22Rv1 (cell line): ENCODE measurements around the gene B2M.

ENCODE experiments used
- H3K27ac ChIP-seq: fragments of 450-650 bp; 2 replicates; pipeline ENCODE4 v1.5.1; 2017
- CTCF ChIP-seq: fragments of 450-650 bp; IDR thresholded peaks from 2 replicates; pipeline ENCODE4 v1.5.1; 2017; ENCODE audit warnings: mild to moderate bottlenecking
- ZFX ChIP-seq: fragments of 450-650 bp; IDR thresholded peaks from 2 replicates; pipeline ENCODE4 v1.6.1; 2017; ENCODE audit warnings: antibody characterized with exemption, borderline replicate concordance

Gene B2M

GRCh38 chr15:44711096-44711742 is at the start of gene B2M, which contains the start of gene PATL2:
Gene B2M (plus strand): TSS chr15:44711517. CDS start chr15:44711547, 30 bp downstream.
Gene PATL2 (minus strand): TSS chr15:44711323. CDS start chr15:44676490, 34,833 bp downstream.
- TF ChIP-seq CTCF: peak; percentile 13; the same call in 1 of the 2 replicates
- TF ChIP-seq ZFX: no peak

GRCh38 chr15:44661576-44661975 is 49.7 kb upstream of the B2M start:
- no peak overlapping the region for H3K27ac ChIP-seq
- TF ChIP-seq ZFX (no peak), CTCF (no peak)

More at GRCh38 chr15:44711096-44711742, at the start of gene B2M, which contains the start of gene PATL2:
- H3K27ac ChIP-seq: peak within 1 kb of the TSS; percentile 76

GRCh38 chr15:44662478-44663409 is 48.6 kb upstream of the B2M start:
- H3K27ac ChIP-seq: peak overlapping the region; percentile 94
- no peak for TF ChIP-seq CTCF
- no peak for TF ChIP-seq ZFX

- peak within 1 kb of the TSS; percentile 94 for H3K27ac ChIP-seq
These were observed 47.7 kb upstream of the B2M start, which contains the start of gene SPG11 for GRCh38 chr15:44663410-44664308. Gene SPG11 (minus strand): TSS chr15:44663662. CDS start chr15:44663647, 15 bp downstream.

GRCh38 chr15:44666210-44667038 is 44.9 kb upstream of the B2M start:
- TF ChIP-seq ZFX (no peak), CTCF (no peak)
- no peak overlapping the region for H3K27ac ChIP-seq

More at GRCh38 chr15:44663410-44664308, 47.7 kb upstream of the B2M start, which contains the start of gene SPG11:
- TF ChIP-seq ZFX: no peak
- peak; percentile 90 for TF ChIP-seq CTCF

GRCh38 chr15:44667039-44667360 is 44.3 kb upstream of the B2M start:
- TF ChIP-seq CTCF (no peak), ZFX (no peak)
- H3K27ac ChIP-seq: no peak overlapping the region
